IPS-18a (cell line): ENCODE data around the gene SHH.

Experiments
- H3K27ac ChIP-seq: one replicate; pipeline ENCODE4 v1.5.1; 2013; ENCODE audit warnings: low read length
- H3K27me3 ChIP-seq: one replicate; pipeline ENCODE4 v1.6.1; 2013; ENCODE audit warnings: mild to moderate bottlenecking, low read length; ENCODE audit not compliant: control insufficient read depth, insufficient read depth
- H3K36me3 ChIP-seq: one replicate; pipeline ENCODE4 v1.6.1; 2013; ENCODE audit warnings: low read depth, low read length; ENCODE audit not compliant: control insufficient read depth
- H3K4me1 ChIP-seq: one replicate; pipeline ENCODE4 v1.6.1; 2013; ENCODE audit warnings: low read depth, low read length; ENCODE audit not compliant: control insufficient read depth
- H3K4me3 ChIP-seq: one replicate; pipeline ENCODE4 v1.5.1; 2013; ENCODE audit warnings: low read length
- H3K9ac ChIP-seq: one replicate; pipeline ENCODE4 v1.6.1; 2013; ENCODE audit warnings: mild to moderate bottlenecking, low read length, moderate library complexity
- H3K9me3 ChIP-seq: one replicate; pipeline ENCODE4 v1.6.1; 2013; ENCODE audit warnings: low read depth, low read length; ENCODE audit not compliant: control insufficient read depth

Gene SHH

GRCh38 chr7:155800741-155801267, 11.5 kb downstream of the SHH start:
- Histone ChIP-seq H3K4me3 (no peak overlapping the region), H3K4me1 (no peaks in the 10 kb centered on the region), H3K27ac (no peak overlapping the region), H3K36me3 (no peaks in the 10 kb centered on the region), H3K9me3 (no peaks in the 10 kb centered on the region), H3K9ac (no peak overlapping the region), H3K27me3 (peaks cover 95% of the 10 kb centered on the region)

- H3K9me3 ChIP-seq, result no peaks in the 10 kb centered on the region
- no peak overlapping the region for H3K27ac ChIP-seq
- H3K4me1 ChIP-seq, result no peaks in the 10 kb centered on the region
- H3K9ac ChIP-seq, result no peak overlapping the region
- H3K27me3 ChIP-seq, result peaks cover 92% of the 10 kb centered on the region
- no peaks in the 10 kb centered on the region for H3K36me3 ChIP-seq
- H3K4me3 ChIP-seq, result no peak overlapping the region
Measured at GRCh38 chr7:155800301-155800700, 12.0 kb downstream of the SHH start.

DNA sequence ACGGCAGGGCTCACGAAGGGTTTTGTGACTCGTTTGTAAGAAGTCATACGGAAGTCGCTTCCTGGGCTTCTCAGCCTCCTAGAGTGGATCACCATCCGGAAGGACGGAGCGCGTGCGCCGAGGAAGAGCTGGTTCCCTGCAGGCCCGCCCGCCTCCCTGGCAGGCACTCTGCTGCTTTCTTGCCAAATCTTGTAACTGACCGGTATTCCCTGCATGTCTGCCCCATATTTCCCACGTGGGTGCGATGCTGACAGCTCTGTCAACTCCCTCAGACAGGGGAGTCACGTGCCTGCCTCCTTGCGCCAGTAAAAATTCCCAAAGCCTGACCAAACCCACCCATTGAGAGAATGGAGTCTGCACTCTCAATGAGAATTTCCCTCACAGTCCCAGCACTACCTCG, 12.7 kb downstream of the SHH start:
- H3K9me3 ChIP-seq, result no peaks in the 10 kb centered on the region
- no peak overlapping the region for H3K4me3 ChIP-seq
- no peaks in the 10 kb centered on the region for H3K36me3 ChIP-seq
- H3K4me1 ChIP-seq, result no peaks in the 10 kb centered on the region
- peaks cover 84% of the 10 kb centered on the region for H3K27me3 ChIP-seq
- no peak overlapping the region for H3K9ac ChIP-seq
- no peak overlapping the region for H3K27ac ChIP-seq

GRCh38 chr7:155798673-155799439, 13.4 kb downstream of the SHH start:
- Histone ChIP-seq H3K27ac (no peak overlapping the region), H3K4me3 (no peak overlapping the region), H3K36me3 (no peaks in the 10 kb centered on the region), H3K27me3 (peaks cover 77% of the 10 kb centered on the region), H3K9ac (no peak overlapping the region), H3K4me1 (no peaks in the 10 kb centered on the region), H3K9me3 (no peaks in the 10 kb centered on the region)

DNA sequence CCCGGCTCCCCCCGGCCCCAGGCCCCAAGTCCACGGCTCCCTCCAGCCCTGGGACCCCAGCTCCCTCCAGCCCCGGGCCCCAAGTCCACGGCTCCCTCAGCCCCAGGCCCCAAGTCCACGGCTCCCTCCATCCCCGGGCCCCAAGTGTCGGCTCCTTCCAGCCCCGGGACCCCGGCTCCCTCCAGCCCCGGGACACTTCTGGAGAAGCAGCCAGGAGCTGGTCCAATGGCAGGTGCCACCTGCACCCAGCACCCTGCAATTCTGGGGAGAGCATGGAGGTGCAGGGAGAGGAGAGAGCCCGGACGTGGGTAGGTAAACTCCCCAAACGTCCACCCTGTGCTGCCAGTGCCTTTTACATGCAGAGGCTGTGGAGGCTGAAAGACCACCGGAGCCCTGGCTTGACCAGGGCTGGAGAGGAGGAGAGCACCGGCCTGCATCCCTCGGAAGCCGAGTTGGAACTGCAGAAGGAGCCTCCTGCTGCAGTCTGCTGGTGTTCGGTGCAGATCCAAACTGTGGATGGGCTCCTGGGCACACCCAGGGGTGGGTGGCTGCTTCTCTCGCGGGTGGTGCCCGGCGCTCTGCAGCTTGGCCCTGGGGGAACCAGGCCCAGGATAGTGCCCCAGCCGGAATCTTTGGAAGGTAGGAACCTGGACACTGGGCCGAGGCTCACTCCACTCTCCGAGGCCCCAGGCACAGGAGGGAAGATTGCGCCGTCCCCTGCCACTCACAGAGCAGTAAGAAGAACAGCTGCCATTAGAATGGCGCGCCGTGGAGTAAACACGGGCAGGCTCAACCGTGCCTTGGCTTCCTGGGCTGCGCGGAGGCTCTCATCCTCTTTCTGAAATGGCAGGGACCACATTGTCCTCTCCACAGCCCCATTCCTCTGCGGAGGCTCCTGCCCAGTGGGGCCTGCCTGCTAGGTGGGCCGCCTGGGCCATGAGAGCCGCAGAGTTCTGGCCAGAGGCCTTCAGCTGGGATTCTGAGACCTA, 14.7 kb downstream of the SHH start:
- Histone ChIP-seq H3K9me3 (no peaks in the 10 kb centered on the region), H3K27ac (no peak overlapping the region), H3K4me3 (peak overlapping the region; percentile 9), H3K4me1 (no peaks in the 10 kb centered on the region), H3K36me3 (no peaks in the 10 kb centered on the region), H3K27me3 (peaks cover 64% of the 10 kb centered on the region), H3K9ac (no peak overlapping the region)

GRCh38 chr7:155796381-155797261, 15.6 kb downstream of the SHH start:
- Histone ChIP-seq H3K9me3 (no peaks in the 10 kb centered on the region), H3K27me3 (peaks cover 55% of the 10 kb centered on the region), H3K27ac (no peak overlapping the region), H3K36me3 (no peaks in the 10 kb centered on the region), H3K9ac (no peak overlapping the region), H3K4me3 (peak overlapping the region; percentile 9), H3K4me1 (no peaks in the 10 kb centered on the region)

DNA sequence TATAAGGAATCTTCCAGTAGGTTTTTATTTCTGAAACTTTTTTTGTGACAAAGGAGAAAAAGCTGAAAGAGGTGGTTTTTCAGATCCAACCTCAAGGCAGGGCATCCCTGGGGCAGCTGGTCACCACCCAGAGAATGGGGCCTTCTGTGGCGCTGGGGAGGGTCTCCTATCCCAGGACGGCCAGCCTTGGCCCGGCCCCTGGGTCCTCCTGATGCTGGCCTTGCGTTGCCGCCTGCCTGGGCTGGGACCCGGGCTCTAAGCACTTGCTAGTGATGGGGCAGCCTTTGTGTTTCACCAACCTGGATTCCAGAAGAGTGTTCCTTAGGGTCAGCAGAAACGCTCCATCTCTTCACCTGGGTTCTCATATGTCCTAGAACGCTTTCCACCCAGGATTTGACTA, 16.3 kb downstream of the SHH start:
- H3K27me3 ChIP-seq, result peaks cover 48% of the 10 kb centered on the region
- H3K9ac ChIP-seq, result no peak overlapping the region
- no peaks in the 10 kb centered on the region for H3K36me3 ChIP-seq
- no peak overlapping the region for H3K27ac ChIP-seq
- no peaks in the 10 kb centered on the region for H3K9me3 ChIP-seq
- no peak overlapping the region for H3K4me3 ChIP-seq
- no peaks in the 10 kb centered on the region for H3K4me1 ChIP-seq

DNA sequence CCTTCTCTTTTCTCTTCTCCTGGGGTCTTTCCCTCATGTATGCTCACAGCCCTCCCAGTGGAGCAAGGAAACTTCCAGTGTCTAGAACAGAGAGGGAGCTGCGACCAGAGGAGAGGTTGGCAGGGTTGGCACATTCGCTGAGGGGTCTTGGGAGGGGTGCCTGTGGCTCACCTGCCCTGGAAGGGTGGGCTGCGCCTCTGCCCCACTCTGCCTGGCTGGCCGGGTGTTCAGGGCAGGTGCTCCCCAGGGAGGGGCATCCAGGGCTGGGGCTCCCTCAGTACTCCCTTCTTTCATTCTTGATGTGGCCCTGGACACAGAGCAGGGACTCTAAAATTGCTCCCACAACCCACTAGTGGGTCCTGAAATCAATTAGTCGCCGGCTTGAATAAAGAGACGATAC, 16.9 kb downstream of the SHH start:
- Histone ChIP-seq H3K9ac (no peak overlapping the region), H3K36me3 (no peaks in the 10 kb centered on the region), H3K4me3 (no peak overlapping the region), H3K27ac (no peak overlapping the region), H3K27me3 (peaks cover 43% of the 10 kb centered on the region), H3K4me1 (no peaks in the 10 kb centered on the region), H3K9me3 (no peaks in the 10 kb centered on the region)

- Histone ChIP-seq H3K27ac (no peak overlapping the region), H3K4me3 (no peak overlapping the region), H3K9me3 (no peaks in the 10 kb centered on the region), H3K36me3 (no peaks in the 10 kb centered on the region), H3K9ac (no peak overlapping the region), H3K27me3 (peaks cover 31% of the 10 kb centered on the region), H3K4me1 (no peaks in the 10 kb centered on the region)
Measured at GRCh38 chr7:155794196-155794595, 18.1 kb downstream of the SHH start.

- H3K27ac ChIP-seq, result no peak overlapping the region
- H3K27me3 ChIP-seq, result peaks cover 26% of the 10 kb centered on the region
- no peaks in the 10 kb centered on the region for H3K9me3 ChIP-seq
- no peaks in the 10 kb centered on the region for H3K36me3 ChIP-seq
- no peaks in the 10 kb centered on the region for H3K4me1 ChIP-seq
- no peak overlapping the region for H3K9ac ChIP-seq
- no peak overlapping the region for H3K4me3 ChIP-seq
Measured at GRCh38 chr7:155793720-155794119, 18.5 kb downstream of the SHH start.
